Measurements from ENCODE around the gene PARVA.

- TF ChIP-seq CTCF (IDR thresholded peaks at IDR 0.05) = no peak
- TF ChIP-seq POLR2A (IDR thresholded peaks at IDR 0.05) = no peak
- no peak for TF ChIP-seq EP300 (IDR thresholded peaks at IDR 0.05)
Observed at GRCh38 chr11:12556155-12556554, 178.8 kb downstream of the PARVA start.

Measured in sigmoid colon (tissue), 4 donors.